Skeletal muscle tissue (tissue), 4 donors: ENCODE results near the gene MAGI1. TPM values are rescaled to one million over a fixed set of nuclear protein-coding genes. Genes with fewer than 3 reads are reported as not detected.
"Not testable (repeated sequence)": the region's sequence is repeated elsewhere in the genome, so short reads cannot be mapped to it uniquely, and the experiment has no call there.

Experiments used
- H3K27ac ChIP-seq: one replicate; pipeline ENCODE4 v1.7.0; 2013; ENCODE audit warnings: mild to moderate bottlenecking, low read depth, low read length, inconsistent platforms
- H3K27me3 ChIP-seq, 3 donors: one replicate each; pipeline ENCODE4 v1.7.0; 2013; ENCODE audit warnings: low read length in 3 of 3; ENCODE audit not compliant: control insufficient read depth in 3 of 3, insufficient read depth in 3 of 3
- H3K36me3 ChIP-seq, 3 donors: one replicate each; pipeline ENCODE4 v1.7.0; 2013; ENCODE audit warnings: low read length in 3 of 3; ENCODE audit not compliant: control insufficient read depth in 3 of 3, insufficient read depth in 3 of 3
- H3K4me1 ChIP-seq, 3 donors: one replicate each; pipeline ENCODE4 v1.7.0; 2013; ENCODE audit warnings: low read length in 3 of 3, mild to moderate bottlenecking in 3 of 3; ENCODE audit not compliant: control insufficient read depth in 3 of 3, insufficient read depth in 3 of 3
- H3K4me3 ChIP-seq, 3 donors: one replicate each; pipeline ENCODE4 v1.7.0; 2013; ENCODE audit warnings: low read length in 3 of 3
- H3K9ac ChIP-seq, 3 donors: one replicate each; pipeline ENCODE4 v1.7.0; 2013; ENCODE audit warnings: low read length in 3 of 3, mild to moderate bottlenecking in 3 of 3, moderate library complexity in 2 of 3, low read depth in 1 of 3
- H3K9me3 ChIP-seq, 3 donors: one replicate each; pipeline ENCODE4 v1.7.0; 2013; ENCODE audit warnings: low read length in 3 of 3; ENCODE audit not compliant: control insufficient read depth in 3 of 3
- total RNA-seq: library from RNA; depleted of rRNA; stranded (reverse); fragments of >200 nt; gene quantifications from one replicate; pipeline ENCODE4 v1.2.3, GENCODE V29; 2014
- donor health status: Osteomylitis.

Gene MAGI1
- total RNA-seq, 1 donor from 2014 or later = 23.5 TPM

DNA sequence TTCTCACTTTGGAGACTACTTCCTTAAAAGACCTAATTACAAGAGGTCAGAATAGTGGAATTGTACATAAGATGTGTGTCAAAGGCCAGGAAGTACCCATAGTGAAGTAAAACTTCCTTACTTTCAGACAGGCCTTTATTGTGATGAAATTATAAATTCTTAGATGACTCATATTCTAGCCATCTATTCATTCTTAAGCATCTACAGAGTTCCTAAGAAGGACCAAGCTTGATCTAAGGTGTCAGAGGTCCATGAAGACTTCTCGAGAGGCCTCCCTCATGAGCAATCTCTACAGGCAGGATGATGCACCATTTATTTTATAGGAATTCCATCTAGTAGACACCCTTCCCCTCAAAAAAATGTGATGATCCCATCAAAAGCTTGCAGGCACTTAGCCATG is 493.3 kb downstream of the MAGI1 start:
- H3K27ac ChIP-seq = no peak overlapping the region
- H3K4me3 ChIP-seq = no peak overlapping the region
- no peaks in the 10 kb centered on the region for H3K9me3 ChIP-seq
- peaks cover 8 to 18% (median 10%) of the 10 kb centered on the region in 3 donors for H3K4me1 ChIP-seq
- H3K36me3 ChIP-seq = no peaks in the 10 kb centered on the region
- H3K9ac ChIP-seq = no peak overlapping the region
- no peaks in the 10 kb centered on the region for H3K27me3 ChIP-seq

DNA sequence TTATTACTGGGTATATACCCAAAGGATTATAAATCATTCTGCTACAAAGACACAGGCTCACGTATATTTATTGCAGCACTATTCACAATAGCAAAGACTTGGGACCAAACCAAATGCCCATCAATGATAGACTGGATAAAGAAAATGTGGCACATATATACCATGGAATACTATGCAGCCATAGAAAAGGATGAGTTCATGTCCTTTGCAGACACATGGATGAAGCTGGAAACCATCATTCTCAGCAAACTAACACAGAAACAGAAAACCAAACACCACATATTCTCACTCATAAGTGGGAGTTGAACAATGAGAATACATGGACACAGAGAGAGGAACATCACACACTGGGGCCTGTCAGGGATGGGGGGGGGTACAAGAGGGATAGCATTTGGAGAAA is 495.3 kb downstream of the MAGI1 start:
- not testable (repeated sequence) for H3K9me3 ChIP-seq, H3K4me1 ChIP-seq, H3K27ac ChIP-seq, H3K4me3 ChIP-seq, H3K9ac ChIP-seq, H3K27me3 ChIP-seq, H3K36me3 ChIP-seq

GRCh38 chr3:65540666-65541065 is 498.1 kb downstream of the MAGI1 start:
- Histone ChIP-seq H3K27ac (no peak overlapping the region), H3K4me3 (no peak overlapping the region), H3K9me3 (no peaks in the 10 kb centered on the region), H3K27me3 (no peaks in the 10 kb centered on the region), H3K9ac (no peak overlapping the region), H3K36me3 (no peaks in the 10 kb centered on the region), H3K4me1 (peaks cover 0 to 2% (median 2%) of the 10 kb centered on the region in 3 donors)

- Histone ChIP-seq H3K36me3 (no peaks in the 10 kb centered on the region), H3K4me3 (no peak overlapping the region), H3K9ac (no peak overlapping the region), H3K27me3 (no peaks in the 10 kb centered on the region), H3K4me1 (peaks cover 2 to 10% (median 6%) of the 10 kb centered on the region in 3 donors), H3K9me3 (no peaks in the 10 kb centered on the region), H3K27ac (no peak overlapping the region)
Measured at GRCh38 chr3:65539616-65540015, 499.1 kb downstream of the MAGI1 start.

- no peak overlapping the region for H3K27ac ChIP-seq
- peaks cover 6 to 16% (median 12%) of the 10 kb centered on the region in 3 donors for H3K4me1 ChIP-seq
- no peak overlapping the region for H3K4me3 ChIP-seq
- no peak overlapping the region for H3K9ac ChIP-seq
- no peaks in the 10 kb centered on the region for H3K9me3 ChIP-seq
- no peaks in the 10 kb centered on the region for H3K36me3 ChIP-seq
- no peaks in the 10 kb centered on the region for H3K27me3 ChIP-seq
Measured at GRCh38 chr3:65538101-65538500, 500.6 kb downstream of the MAGI1 start.

DNA sequence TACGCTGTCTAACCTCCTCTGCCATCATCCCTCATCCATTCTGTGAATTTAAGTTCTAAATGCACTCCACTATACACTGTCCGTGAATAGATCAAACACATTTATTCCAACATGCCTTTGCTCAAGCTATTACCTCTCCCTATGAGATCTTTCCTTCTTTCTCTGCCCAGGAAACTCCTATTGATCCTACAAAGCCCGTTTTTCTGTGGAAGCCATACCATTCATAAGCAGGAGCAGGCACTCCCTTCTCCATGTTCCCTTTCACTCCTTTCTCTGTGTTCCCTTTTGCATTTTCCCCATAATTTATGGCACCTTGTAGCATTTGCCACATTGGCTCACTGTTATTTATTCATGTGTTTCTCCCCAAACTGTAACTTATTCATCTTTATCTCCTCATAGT is 501.6 kb downstream of the MAGI1 start:
- H3K36me3 ChIP-seq = no peaks in the 10 kb centered on the region
- H3K27ac ChIP-seq = no peak overlapping the region
- peaks cover 6 to 16% (median 12%) of the 10 kb centered on the region in 3 donors for H3K4me1 ChIP-seq
- H3K9me3 ChIP-seq = no peaks in the 10 kb centered on the region
- no peaks in the 10 kb centered on the region for H3K27me3 ChIP-seq
- no peak overlapping the region for H3K4me3 ChIP-seq
- H3K9ac ChIP-seq = no peak overlapping the region

DNA sequence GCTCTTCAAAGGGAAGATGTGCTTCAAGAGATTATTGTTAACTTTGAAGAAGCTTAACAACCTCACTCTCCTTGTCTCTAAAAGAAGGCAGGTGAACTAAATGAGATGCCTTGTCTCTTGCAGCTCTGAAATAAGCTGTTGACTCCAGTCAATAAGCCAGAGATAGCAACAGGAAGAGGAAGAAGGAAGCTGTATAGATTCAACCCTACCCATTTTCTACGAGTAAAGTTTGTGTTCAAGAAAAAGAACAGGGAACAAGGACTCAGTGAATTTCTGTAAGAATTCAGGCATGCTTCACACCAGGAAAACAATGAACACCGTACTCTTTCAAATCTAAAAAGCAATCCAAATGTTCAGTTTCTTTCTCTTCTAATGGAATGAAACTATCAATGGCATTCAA is 503.5 kb downstream of the MAGI1 start:
- no peak overlapping the region for H3K27ac ChIP-seq
- no peak overlapping the region for H3K9ac ChIP-seq
- no peaks in the 10 kb centered on the region for H3K27me3 ChIP-seq
- peaks cover 6 to 16% (median 12%) of the 10 kb centered on the region in 3 donors for H3K4me1 ChIP-seq
- no peaks in the 10 kb centered on the region for H3K36me3 ChIP-seq
- no peak overlapping the region for H3K4me3 ChIP-seq
- no peaks in the 10 kb centered on the region for H3K9me3 ChIP-seq

GRCh38 chr3:65534805-65535204 is 503.9 kb downstream of the MAGI1 start:
- no peaks in the 10 kb centered on the region for H3K27me3 ChIP-seq
- H3K9me3 ChIP-seq = no peaks in the 10 kb centered on the region
- no peaks in the 10 kb centered on the region for H3K36me3 ChIP-seq
- H3K4me1 ChIP-seq = peaks cover 6 to 16% (median 12%) of the 10 kb centered on the region in 3 donors
- no peak overlapping the region for H3K9ac ChIP-seq
- H3K4me3 ChIP-seq = no peak overlapping the region
- H3K27ac ChIP-seq = no peak overlapping the region

GRCh38 chr3:65532749-65533148 is 506.0 kb downstream of the MAGI1 start:
- Histone ChIP-seq H3K9me3 (no peaks in the 10 kb centered on the region), H3K4me1 (peaks cover 9 to 14% (median 12%) of the 10 kb centered on the region in 3 donors), H3K4me3 (no peak overlapping the region), H3K27ac (no peak overlapping the region), H3K27me3 (no peaks in the 10 kb centered on the region), H3K9ac (no peak overlapping the region), H3K36me3 (no peaks in the 10 kb centered on the region)

- Histone ChIP-seq H3K9me3 (no peaks in the 10 kb centered on the region), H3K36me3 (no peaks in the 10 kb centered on the region), H3K9ac (no peak overlapping the region), H3K4me3 (no peak overlapping the region), H3K27me3 (no peaks in the 10 kb centered on the region), H3K27ac (no peak overlapping the region), H3K4me1 (peaks cover 9 to 14% (median 12%) of the 10 kb centered on the region in 3 donors)
Measured at GRCh38 chr3:65532215-65532614, 506.5 kb downstream of the MAGI1 start.

GRCh38 chr3:65531499-65531898 is 507.2 kb downstream of the MAGI1 start:
- H3K9me3 ChIP-seq = no peaks in the 10 kb centered on the region
- H3K4me3 ChIP-seq = no peak overlapping the region
- peaks cover 9 to 14% (median 12%) of the 10 kb centered on the region in 3 donors for H3K4me1 ChIP-seq
- H3K27me3 ChIP-seq = no peaks in the 10 kb centered on the region
- H3K27ac ChIP-seq = no peak overlapping the region
- H3K9ac ChIP-seq = no peak overlapping the region
- H3K36me3 ChIP-seq = no peaks in the 10 kb centered on the region
